Mucosa of descending colon (tissue), 3 donors: ENCODE results near the gene ATP10B. TPM values are rescaled to one million over a fixed set of nuclear protein-coding genes. Genes with fewer than 3 reads are reported as not detected.

Experiments
- ATAC-seq: fragments of 200-7000 bp; cut with Tn5 transposase; one replicate; pipeline ENCODE4 v1.9.1; 2020; ENCODE audit warnings: mild to moderate bottlenecking, moderate library complexity
- DNase-seq, 3 donors: peaks; one replicate each; pipeline ENCODE4 v3.0.0-alpha.2; 2020
- H3K36me3 ChIP-seq: fragments of 200-600 bp; one replicate; pipeline ENCODE4 v1.8.0; 2021; ENCODE audit warnings: low read depth, mild to moderate bottlenecking
- H3K4me1 ChIP-seq: fragments of 200-600 bp; one replicate; pipeline ENCODE4 v1.8.0; 2021; ENCODE audit warnings: low read depth, mild to moderate bottlenecking
- H3K4me3 ChIP-seq: fragments of 200-600 bp; one replicate; pipeline ENCODE4 v1.8.0; 2021; ENCODE audit warnings: mild to moderate bottlenecking
- H3K9me3 ChIP-seq: fragments of 200-600 bp; one replicate; pipeline ENCODE4 v1.8.0; 2021; ENCODE audit warnings: mild to moderate bottlenecking
- intact Hi-C, 2 donors: fragments of 100-400 bp; cut with DNase I in 1 of 2; cut with micrococcal nuclease in 1 of 2; formaldehyde crosslinking; loops; one replicate each; pipeline versions ENCODE4 v1.11.0 to v1.11.1; 2022; cut with DNase I, micrococcal nuclease
- total RNA-seq, 3 donors: library from RNA; stranded (reverse); fragmentation: NEBNext Ultra II Directional in 2 of 3; extraction: Animal tissue kit (Norgen Biotek cat#: 25700) in 2 of 3; gene quantifications; one replicate each; pipeline versions ENCODE4 v1.2.1 to v1.2.4, GENCODE V29; 2021 to 2023
- TF ChIP-seq, protein P1 (sequence below): fragments of 200-600 bp; IDR thresholded peaks from one replicate; pipeline ENCODE4 v1.8.0; 2022; ENCODE audit warnings: antibody characterized with exemption, mild to moderate bottlenecking
- donor health status: DM: no; HTN: no; CAD: no; lungs with moderate emphysema.
- donor health status: DM: no; HTN: no; CAD: no.
- donor health status: DM: no; HTN: yes; CAD: no.

Gene ATP10B
- total RNA-seq, 3 donors from 2014 or later: 112 to 265 (median 211) TPM

DNA sequence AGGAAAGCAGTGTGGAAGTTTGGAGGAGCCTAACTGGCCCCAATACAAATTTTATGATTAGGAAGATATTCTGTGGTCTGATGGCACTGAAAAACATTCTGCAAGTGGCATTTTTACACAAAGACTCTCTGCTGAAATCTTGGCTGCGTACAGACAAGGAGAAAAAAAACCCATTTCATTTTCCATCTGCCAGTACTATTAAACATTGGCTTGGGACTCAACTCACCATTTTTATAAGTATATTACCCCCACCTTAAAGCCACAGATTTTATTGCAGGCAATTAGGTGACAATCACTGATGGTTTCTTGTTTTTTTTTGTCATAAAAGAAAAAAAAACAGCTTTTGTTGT, 223.4 kb downstream of the ATP10B start:
- TF ChIP-seq, protein P1, sequence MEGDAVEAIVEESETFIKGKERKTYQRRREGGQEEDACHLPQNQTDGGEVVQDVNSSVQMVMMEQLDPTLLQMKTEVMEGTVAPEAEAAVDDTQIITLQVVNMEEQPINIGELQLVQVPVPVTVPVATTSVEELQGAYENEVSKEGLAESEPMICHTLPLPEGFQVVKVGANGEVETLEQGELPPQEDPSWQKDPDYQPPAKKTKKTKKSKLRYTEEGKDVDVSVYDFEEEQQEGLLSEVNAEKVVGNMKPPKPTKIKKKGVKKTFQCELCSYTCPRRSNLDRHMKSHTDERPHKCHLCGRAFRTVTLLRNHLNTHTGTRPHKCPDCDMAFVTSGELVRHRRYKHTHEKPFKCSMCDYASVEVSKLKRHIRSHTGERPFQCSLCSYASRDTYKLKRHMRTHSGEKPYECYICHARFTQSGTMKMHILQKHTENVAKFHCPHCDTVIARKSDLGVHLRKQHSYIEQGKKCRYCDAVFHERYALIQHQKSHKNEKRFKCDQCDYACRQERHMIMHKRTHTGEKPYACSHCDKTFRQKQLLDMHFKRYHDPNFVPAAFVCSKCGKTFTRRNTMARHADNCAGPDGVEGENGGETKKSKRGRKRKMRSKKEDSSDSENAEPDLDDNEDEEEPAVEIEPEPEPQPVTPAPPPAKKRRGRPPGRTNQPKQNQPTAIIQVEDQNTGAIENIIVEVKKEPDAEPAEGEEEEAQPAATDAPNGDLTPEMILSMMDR: no peak
- Histone ChIP-seq H3K4me1 (peaks cover 33% of the 10 kb centered on the region), H3K4me3 (no peak overlapping the region), H3K36me3 (no peaks in the 10 kb centered on the region), H3K9me3 (no peaks in the 10 kb centered on the region)
- no peak for DNase-seq
- intact Hi-C loops: no loop called here
- ATAC-seq: peak; percentile 75

DNA sequence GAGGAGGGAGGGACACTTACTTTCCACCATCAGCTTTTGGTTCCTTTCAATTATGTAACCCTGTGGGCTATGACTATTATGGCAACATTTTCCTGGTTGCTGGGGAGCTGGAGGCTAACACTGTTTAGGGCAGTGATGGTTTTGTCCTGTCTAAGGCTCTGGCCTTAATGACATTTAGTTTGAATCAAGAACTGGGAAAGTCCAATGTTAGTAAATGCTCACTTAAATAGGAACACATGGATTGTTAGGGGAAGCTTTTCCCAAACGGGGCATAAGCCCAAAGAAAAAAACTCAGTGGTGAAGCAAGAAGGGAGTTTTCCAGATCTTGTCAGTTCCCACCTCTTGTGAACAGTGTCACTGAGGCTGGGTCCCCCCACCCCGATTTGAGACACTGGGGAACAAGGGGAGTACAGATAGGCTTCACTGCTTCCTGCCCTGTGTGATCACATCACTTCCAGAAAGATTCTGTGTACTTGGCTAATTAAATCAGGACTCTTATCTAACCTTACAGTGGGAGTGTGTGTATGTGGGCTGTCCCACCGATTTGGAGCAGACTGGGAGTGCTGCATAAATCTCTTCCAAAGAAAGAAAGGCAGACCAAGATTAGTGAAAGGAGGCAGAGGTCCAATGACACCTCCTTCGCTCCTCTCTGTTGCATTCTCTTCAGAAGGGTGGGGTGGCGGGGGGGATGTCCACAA, 223.9 kb downstream of the ATP10B start:
- H3K9me3 ChIP-seq: no peaks in the 10 kb centered on the region
- no peak overlapping the region for H3K4me3 ChIP-seq
- DNase-seq (no peak), ATAC-seq (peak; percentile 61)
- H3K4me1 ChIP-seq: peaks cover 33% of the 10 kb centered on the region
- intact Hi-C loops: no loop called here
- TF ChIP-seq, protein P1: no peak
- H3K36me3 ChIP-seq: no peaks in the 10 kb centered on the region

DNA sequence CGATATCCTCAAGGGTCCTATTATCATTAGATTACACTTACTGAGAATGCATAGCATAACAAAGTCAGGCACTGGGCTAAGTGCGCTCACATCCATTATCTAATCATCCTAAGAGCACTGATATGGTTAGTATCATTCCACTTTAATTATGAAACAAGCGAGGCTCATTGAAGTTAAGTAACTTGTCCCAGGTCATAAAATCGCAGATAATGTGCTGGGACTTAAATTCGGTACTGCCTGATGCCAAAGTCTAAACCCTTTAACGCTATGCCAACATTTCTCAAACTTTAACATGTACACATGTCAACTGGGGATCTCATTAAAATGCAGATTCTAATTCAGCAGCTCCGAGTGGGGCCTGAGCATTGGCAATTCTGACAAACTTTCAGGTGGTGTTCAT, 225.7 kb downstream of the ATP10B start:
- H3K9me3 ChIP-seq: no peaks in the 10 kb centered on the region
- intact Hi-C loops: no loop called here
- TF ChIP-seq, protein P1: no peak

DNA sequence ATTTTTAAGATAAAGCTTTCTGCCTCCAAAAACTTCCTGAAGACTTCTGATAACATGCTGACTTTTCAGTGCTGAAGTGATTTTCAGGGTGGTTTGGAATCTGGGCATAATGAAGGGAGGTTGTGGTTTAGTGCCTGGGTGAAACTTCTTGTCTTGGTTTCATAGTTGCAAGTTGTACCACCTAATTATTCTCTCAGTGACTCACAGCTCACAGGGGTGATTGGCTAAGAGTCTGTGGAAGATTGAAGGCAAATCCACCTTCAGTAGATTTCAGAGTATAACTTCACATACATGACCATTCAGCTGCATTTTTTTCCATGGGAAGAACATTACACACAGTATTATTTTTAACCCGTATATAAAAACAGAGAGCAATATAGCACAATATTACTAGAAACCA, 230.5 kb downstream of the ATP10B start:
- peaks cover 21% of the 10 kb centered on the region for H3K4me1 ChIP-seq
- intact Hi-C loops: no loop called here
- DNase-seq: no peak
- no peaks in the 10 kb centered on the region for H3K36me3 ChIP-seq
- no peak overlapping the region for H3K4me3 ChIP-seq
- no peak for ATAC-seq
- H3K9me3 ChIP-seq: no peaks in the 10 kb centered on the region
- TF ChIP-seq, protein P1: no peak

More for the DNA sequence above, 225.7 kb downstream of the ATP10B start:
- no peak for DNase-seq
- H3K4me1 ChIP-seq: peaks cover 33% of the 10 kb centered on the region
- ATAC-seq: no peak
- H3K4me3 ChIP-seq: no peak overlapping the region
- H3K36me3 ChIP-seq: no peaks in the 10 kb centered on the region

DNA sequence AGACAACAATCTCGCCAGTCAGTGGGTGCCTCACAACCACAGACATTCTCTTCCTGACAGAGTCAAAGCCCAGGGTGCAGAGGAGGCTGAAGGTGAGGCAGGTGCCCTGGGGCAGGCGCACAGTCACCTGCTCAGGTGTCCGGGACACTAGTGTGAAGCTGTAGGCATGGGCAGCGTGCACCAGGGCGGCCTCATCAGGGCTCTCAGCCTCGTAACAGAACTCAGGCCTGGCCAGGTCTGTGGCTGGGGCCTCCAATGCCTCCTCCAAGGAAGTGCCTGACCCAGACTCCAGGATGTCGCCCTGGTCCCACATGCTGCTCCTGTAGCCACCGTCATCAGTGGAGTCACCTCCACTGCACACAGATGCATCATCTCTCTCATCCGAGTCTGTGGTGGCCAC, 231.6 kb downstream of the ATP10B start:
- DNase-seq (no peak), ATAC-seq (peak; percentile 28)
- no peaks in the 10 kb centered on the region for H3K36me3 ChIP-seq
- TF ChIP-seq, protein P1: no peak
- no peaks in the 10 kb centered on the region for H3K9me3 ChIP-seq
- H3K4me1 ChIP-seq: peaks cover 13% of the 10 kb centered on the region
- intact Hi-C loops: no loop called here
- no peak overlapping the region for H3K4me3 ChIP-seq
